Measurements from ENCODE around the gene PCSK6.
A peak's percentile ranks its signal among the peaks of the same experiment; 100 is the strongest.

PCSK6 gene

DNA sequence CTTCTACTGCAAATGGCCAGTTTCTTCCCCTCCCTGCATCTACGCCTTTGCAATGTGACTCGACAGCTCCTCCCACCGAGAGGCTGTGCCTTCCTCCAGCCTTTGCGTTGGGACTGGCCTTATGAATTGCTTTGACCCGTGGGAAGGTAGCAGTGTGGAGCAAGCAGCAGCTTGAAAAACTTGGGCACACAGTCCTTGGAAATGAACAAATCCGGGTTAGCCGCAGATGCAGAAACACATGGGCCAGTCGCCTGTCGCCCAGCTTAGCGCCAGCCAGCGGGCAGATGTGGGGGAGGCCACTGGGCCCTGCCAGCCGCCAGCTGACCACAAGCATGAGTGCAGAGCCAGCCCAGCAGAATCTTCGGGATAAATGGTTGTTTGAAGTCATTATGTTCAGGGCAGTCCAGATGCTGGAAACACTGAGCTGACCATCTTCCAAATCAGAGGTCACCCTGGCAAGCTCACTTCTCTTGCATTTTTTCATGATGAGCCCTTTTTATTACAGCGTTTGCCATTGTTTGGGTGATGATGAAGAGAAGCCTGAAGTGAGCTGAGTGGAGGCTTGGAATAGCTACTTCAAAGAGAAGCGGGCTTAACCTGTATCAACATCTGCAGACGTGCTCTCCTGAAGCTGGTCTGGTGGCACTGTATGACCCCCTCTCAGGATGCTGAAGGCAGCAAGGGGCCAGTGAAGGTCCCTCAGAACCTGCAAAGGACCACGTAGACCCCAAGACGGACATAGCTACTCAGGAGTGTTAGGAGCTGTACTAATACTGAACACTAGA is 222.0 kb downstream of the PCSK6 start:
- Histone ChIP-seq H3K27ac (no peak overlapping the region), H3K4me3 (ENCODE audit: low read depth, low read length) (no peak overlapping the region), H3K27me3 (replicated peaks) (no peaks in the 10 kb centered on the region), H3K36me3 (replicated peaks) (peaks cover 39% of the 10 kb centered on the region)
- no peak for TF ChIP-seq CTCF (IDR thresholded peaks at IDR 0.05; ENCODE audit: low read depth, low read length, missing control alignments)
- no peak for DNase-seq
- in situ Hi-C loops (cut with HindIII; ENCODE audit: low pct_ligation_motif_present, low sequenced_read_pairs), result no loop called here

DNA sequence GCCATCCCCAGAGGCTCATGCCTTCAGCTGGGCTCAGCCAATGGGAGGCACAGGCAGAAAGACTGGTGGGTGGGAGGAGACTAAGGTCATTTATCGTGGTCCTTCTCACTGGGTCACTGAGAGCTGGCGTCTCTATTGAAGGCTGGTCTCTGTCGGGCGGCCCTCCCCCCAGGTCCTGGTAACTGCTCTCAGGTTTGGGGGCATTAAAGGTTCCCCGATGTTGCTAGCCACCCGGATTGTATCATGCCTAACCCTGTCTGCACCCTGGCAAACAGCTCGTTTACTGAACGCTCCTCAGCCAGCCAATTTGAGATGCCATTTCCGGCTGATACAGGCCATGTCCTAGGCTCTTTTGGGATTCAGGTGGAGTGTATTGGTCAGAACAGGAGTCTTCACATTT is 222.7 kb downstream of the PCSK6 start:
- no peak for TF ChIP-seq CTCF (IDR thresholded peaks at IDR 0.05; ENCODE audit: low read depth, low read length, missing control alignments)
- H3K27me3 ChIP-seq (replicated peaks), result no peaks in the 10 kb centered on the region
- in situ Hi-C loops (cut with HindIII; ENCODE audit: low pct_ligation_motif_present, low sequenced_read_pairs), result no loop called here
- H3K36me3 ChIP-seq (replicated peaks), result peaks cover 32% of the 10 kb centered on the region
- DNase-seq, result no peak
- no peak overlapping the region for H3K4me3 ChIP-seq (ENCODE audit: low read depth, low read length)
- H3K27ac ChIP-seq, result no peak overlapping the region

DNA sequence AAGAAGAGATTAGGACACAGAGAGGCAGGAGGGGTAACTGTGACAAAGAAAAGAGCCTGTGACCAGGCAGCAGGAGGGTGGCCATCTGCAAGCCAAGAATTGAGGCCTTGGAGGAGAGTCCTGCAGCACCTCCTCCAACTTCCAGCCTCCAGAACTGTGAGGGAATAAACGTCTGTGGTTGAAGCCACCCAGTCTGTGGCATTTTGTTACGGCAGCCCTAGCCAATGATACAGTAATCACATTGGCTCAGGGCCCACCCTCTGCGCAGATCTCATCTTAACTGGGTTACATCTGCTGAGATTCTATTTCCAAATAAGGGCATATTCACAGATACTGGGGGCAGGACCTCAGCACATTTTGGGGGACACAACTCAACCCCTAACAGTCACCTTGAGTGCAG is 223.5 kb downstream of the PCSK6 start:
- H3K4me3 ChIP-seq (ENCODE audit: low read depth, low read length), result no peak overlapping the region
- in situ Hi-C loops (cut with HindIII; ENCODE audit: low pct_ligation_motif_present, low sequenced_read_pairs), result no loop called here
- TF ChIP-seq CTCF (IDR thresholded peaks at IDR 0.05; ENCODE audit: low read depth, low read length, missing control alignments), result no peak
- H3K36me3 ChIP-seq (replicated peaks), result peaks cover 24% of the 10 kb centered on the region
- peak; percentile 39 for DNase-seq
- H3K27ac ChIP-seq, result no peak overlapping the region
- H3K27me3 ChIP-seq (replicated peaks), result no peaks in the 10 kb centered on the region

DNA sequence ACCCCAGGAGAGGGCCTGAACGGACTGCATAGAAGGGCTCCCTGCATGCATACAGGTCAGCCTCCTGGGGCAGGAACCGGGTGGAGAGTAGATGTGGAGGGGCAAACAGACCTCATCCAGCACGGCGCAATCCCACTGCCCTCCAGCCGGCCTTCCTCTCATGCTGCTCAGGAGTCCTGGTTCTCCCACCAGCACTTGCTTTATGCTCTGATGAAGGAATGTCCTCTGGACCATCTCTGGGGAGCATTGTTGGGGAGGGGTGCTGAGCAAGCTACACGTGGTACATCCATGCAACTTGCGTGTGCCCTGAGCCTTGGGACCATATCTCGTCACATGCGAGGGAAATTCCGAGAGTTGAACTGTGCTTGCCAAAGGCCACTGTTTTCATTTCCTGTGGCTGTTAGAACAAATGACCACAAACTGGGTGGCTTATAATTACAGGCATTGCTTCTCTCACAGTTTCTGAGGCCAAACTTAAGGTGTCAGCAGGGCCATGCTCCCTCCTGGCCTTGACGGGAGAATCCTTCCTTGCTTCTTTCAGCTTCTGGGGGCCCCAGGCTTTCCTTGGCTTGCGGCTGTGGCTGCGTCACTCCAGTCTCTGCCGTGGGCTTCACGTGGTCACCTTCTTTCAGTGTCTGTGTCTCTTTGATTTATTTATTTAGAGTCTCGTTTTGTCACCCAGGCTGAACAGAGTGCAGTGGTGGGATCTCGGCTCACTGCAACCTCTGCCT is 224.4 kb downstream of the PCSK6 start:
- TF ChIP-seq CTCF (IDR thresholded peaks at IDR 0.05; ENCODE audit: low read depth, low read length, missing control alignments), result no peak
- Histone ChIP-seq H3K27me3 (replicated peaks) (no peaks in the 10 kb centered on the region), H3K27ac (no peak overlapping the region), H3K4me3 (ENCODE audit: low read depth, low read length) (no peak overlapping the region), H3K36me3 (replicated peaks) (peaks cover 16% of the 10 kb centered on the region)
- in situ Hi-C loops (cut with HindIII; ENCODE audit: low pct_ligation_motif_present, low sequenced_read_pairs), result no loop called here
- DNase-seq, result no peak

DNA sequence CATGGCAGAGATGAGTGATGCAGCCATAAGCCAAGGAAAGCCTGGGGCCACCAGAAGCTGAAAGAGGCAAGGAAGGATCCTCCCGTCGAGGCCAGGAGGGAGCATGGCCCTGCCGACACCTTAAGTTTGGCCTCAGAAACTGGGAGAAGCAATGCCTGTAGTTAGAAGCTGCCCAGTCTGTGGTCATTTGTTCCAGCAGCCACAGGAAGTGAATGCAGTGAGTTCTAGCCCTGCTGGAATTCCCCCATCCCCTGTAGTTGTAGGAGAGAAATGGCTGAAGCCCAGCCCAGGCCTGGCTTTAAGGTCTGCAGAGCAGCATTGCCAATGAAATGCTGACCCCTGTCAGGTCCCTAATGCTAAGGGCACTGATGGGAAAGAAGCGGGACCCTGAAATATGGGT is 225.5 kb downstream of the PCSK6 start:
- peak; percentile 32 for DNase-seq
- H3K36me3 ChIP-seq (replicated peaks), result peaks cover 6% of the 10 kb centered on the region
- no peak overlapping the region for H3K27ac ChIP-seq
- no peak overlapping the region for H3K4me3 ChIP-seq (ENCODE audit: low read depth, low read length)
- no peaks in the 10 kb centered on the region for H3K27me3 ChIP-seq (replicated peaks)
- TF ChIP-seq CTCF (IDR thresholded peaks at IDR 0.05; ENCODE audit: low read depth, low read length, missing control alignments), result no peak
- in situ Hi-C loops (cut with HindIII; ENCODE audit: low pct_ligation_motif_present, low sequenced_read_pairs), result no loop called here

Measured in brain microvascular endothelial cell (primary cell).